ENCODE measurements around the gene PLA2G2C. TPM values are rescaled to one million over a fixed set of nuclear protein-coding genes. Genes with fewer than 3 reads are reported as not detected.
"Not testable (repeated sequence)": the region's sequence is repeated elsewhere in the genome, so short reads cannot be mapped to it uniquely, and the experiment has no call there.

The PLA2G2C gene
- total and polyA plus RNA-seq, 8 donors = 0.43 to 1.3 (median 0.73) TPM; not detected in 5

- WGBS, 5 donors = 31 to 40% (median 37%) methylated on average over 3 of the region's 3 CpGs
- TF ChIP-seq CTCF (IDR thresholded peaks at IDR 0.05) = no peak
- no peak for TF ChIP-seq POLR2A (IDR thresholded peaks at IDR 0.05)
- TF ChIP-seq EP300 (IDR thresholded peaks at IDR 0.05) = no peak
- TF ChIP-seq POLR2AphosphoS5 (IDR thresholded peaks at IDR 0.05) = no peak
These were observed 47.1 kb upstream of the PLA2G2C start for GRCh38 chr1:20233394-20233793.

GRCh38 chr1:20232564-20232963 is 46.2 kb upstream of the PLA2G2C start:
- not testable (repeated sequence) for H3K27ac ChIP-seq, DNase-seq
- WGBS, 5 donors = 11 to 20% (median 14%) methylated on average over 7 of the region's 7 CpGs

More at GRCh38 chr1:20233394-20233793, 47.1 kb upstream of the PLA2G2C start:
- Histone ChIP-seq H3K4me3 (no peak overlapping the region), H3K27ac (no peak overlapping the region), H3K27me3 (peaks cover 0 to 82% (median 20%) of the 10 kb centered on the region in 3 donors), H3K36me3 (no peaks in the 10 kb centered on the region), H3K4me1 (no peaks in the 10 kb centered on the region), H3K9me3 (no peaks in the 10 kb centered on the region)
- intact Hi-C loops (cut with DNase I; ENCODE audit: low total_unique reads) = no loop called here
- DNase-seq = peak in 1 of 2 donors; percentile 12

GRCh38 chr1:20229171-20229570 is 42.9 kb upstream of the PLA2G2C start:
- TF ChIP-seq CTCF (IDR thresholded peaks at IDR 0.05) (no peak), POLR2A (IDR thresholded peaks at IDR 0.05) (no peak), EP300 (IDR thresholded peaks at IDR 0.05) (no peak), POLR2AphosphoS5 (IDR thresholded peaks at IDR 0.05) (no peak)
- 43 to 60% (median 56%) methylated on average over 2 of the region's 2 CpGs for whole genome bisulfite sequencing, 5 donors
- Histone ChIP-seq H3K27ac (no peak overlapping the region), H3K9me3 (no peaks in the 10 kb centered on the region), H3K27me3 (peaks cover 0 to 85% (median 24%) of the 10 kb centered on the region in 3 donors), H3K4me1 (no peaks in the 10 kb centered on the region), H3K4me3 (no peak overlapping the region), H3K36me3 (no peaks in the 10 kb centered on the region)
- DNase-seq = no peak
- intact Hi-C loops (cut with DNase I; ENCODE audit: low total_unique reads) = no loop called here

More at GRCh38 chr1:20232564-20232963, 46.2 kb upstream of the PLA2G2C start:
- H3K36me3 ChIP-seq; H3K9me3 ChIP-seq; H3K4me1 ChIP-seq; intact Hi-C loops (cut with DNase I; ENCODE audit: low total_unique reads); H3K4me3 ChIP-seq: not testable (repeated sequence)
- peaks cover 0 to 88% (median 24%) of the 10 kb centered on the region in 3 donors for H3K27me3 ChIP-seq

- intact Hi-C loops (cut with DNase I; ENCODE audit: low total_unique reads) = no loop called here
- H3K27ac ChIP-seq = no peak overlapping the region
- no peaks in the 10 kb centered on the region for H3K4me1 ChIP-seq
- H3K4me3 ChIP-seq = no peak overlapping the region
- no peaks in the 10 kb centered on the region for H3K36me3 ChIP-seq
- 80 to 88% (median 86%) methylated on average over 10 to 11 of the region's 11 CpGs for WGBS, 5 donors
- no peaks in the 10 kb centered on the region for H3K9me3 ChIP-seq
- DNase-seq = no peak
- peaks cover 0 to 85% (median 24%) of the 10 kb centered on the region in 3 donors for H3K27me3 ChIP-seq
- TF ChIP-seq POLR2AphosphoS5 (IDR thresholded peaks at IDR 0.05) (no peak), POLR2A (IDR thresholded peaks at IDR 0.05) (no peak), EP300 (IDR thresholded peaks at IDR 0.05) (no peak), CTCF (IDR thresholded peaks at IDR 0.05) (no peak)
These were observed 42.1 kb upstream of the PLA2G2C start for GRCh38 chr1:20228314-20228825.

GRCh38 chr1:20227704-20228103 is 41.4 kb upstream of the PLA2G2C start:
- no peaks in the 10 kb centered on the region for H3K9me3 ChIP-seq
- no peak for TF ChIP-seq CTCF (IDR thresholded peaks at IDR 0.05)
- TF ChIP-seq POLR2AphosphoS5 (IDR thresholded peaks at IDR 0.05) = no peak
- TF ChIP-seq EP300 (IDR thresholded peaks at IDR 0.05) = no peak
- TF ChIP-seq POLR2A (IDR thresholded peaks at IDR 0.05) = no peak
- WGBS, 5 donors = 44 to 58% (median 49%) methylated on average over 4 of the region's 4 CpGs
- no peaks in the 10 kb centered on the region for H3K36me3 ChIP-seq
- intact Hi-C loops (cut with DNase I; ENCODE audit: low total_unique reads) = no loop called here
- H3K4me1 ChIP-seq = no peaks in the 10 kb centered on the region
- no peak overlapping the region for H3K27ac ChIP-seq
- H3K4me3 ChIP-seq = no peak overlapping the region
- peaks cover 0 to 85% (median 20%) of the 10 kb centered on the region in 3 donors for H3K27me3 ChIP-seq
- DNase-seq = no peak
